Common myeloid progenitor, CD34-positive (primary cell): ENCODE data around the gene ETV6.

Experiments
- CTCF ChIA-PET: fragments of 350-600 bp; sonication (Branson Sonifier 250); formaldehyde crosslinking; loops from one replicate; lab custom pipeline; 2021; ENCODE audit warnings: antibody characterized with exemption; lab: Charles Lee
- POLR2A ChIA-PET: fragments of 350-600 bp; sonication (Branson Sonifier 250); formaldehyde crosslinking; loops from one replicate; lab custom pipeline; 2021; ENCODE audit warnings: antibody characterized with exemption; lab: Charles Lee
- DNase-seq, 3 donors: peaks; one replicate each; pipeline versions ENCODE4 v3.0.0 to v3.0.0-alpha.2; 2013
- H3K27ac ChIP-seq, 2 experiments: 1 replicate in 1 of 2; 2 replicates in 1 of 2; pipeline ENCODE4 v1.7.0; 2013; ENCODE audit warnings: inconsistent platforms in 2 of 2, low read length in 2 of 2, mild to moderate bottlenecking in 2 of 2, low read depth in 1 of 2, moderate library complexity in 1 of 2; ENCODE audit not compliant: severe bottlenecking in 2 of 2, insufficient read depth in 1 of 2, poor library complexity in 1 of 2
- H3K27me3 ChIP-seq, 5 experiments: replicated peaks in 2 of 5; 1 replicate in 3 of 5; 2 replicates in 2 of 5; pipeline versions ENCODE4 v1.6.1 to v1.7.0; 2013; ENCODE audit warnings: low read length in 4 of 5, mild to moderate bottlenecking in 2 of 5, moderate library complexity in 2 of 5, inconsistent platforms in 1 of 5; ENCODE audit not compliant: insufficient read depth in 5 of 5, control insufficient read depth in 4 of 5
- H3K36me3 ChIP-seq, 4 experiments: 1 replicate in 2 of 4; 2 replicates in 2 of 4; pipeline versions ENCODE4 v1.6.1 to v1.7.0; 2013; ENCODE audit warnings: low read length in 3 of 4, control low read depth in 1 of 4, mild to moderate bottlenecking in 1 of 4; ENCODE audit not compliant: control insufficient read depth in 4 of 4, insufficient read depth in 4 of 4
- H3K4me1 ChIP-seq, 4 experiments: 1 replicate in 3 of 4; 2 replicates in 1 of 4; pipeline versions ENCODE4 v1.6.1 to v1.7.1; 2013; ENCODE audit warnings: low read length in 3 of 4, mild to moderate bottlenecking in 3 of 4, control low read depth in 1 of 4, inconsistent platforms in 1 of 4, moderate library complexity in 1 of 4; ENCODE audit not compliant: control insufficient read depth in 4 of 4, insufficient read depth in 4 of 4; ENCODE audit errors: control extremely low read depth in 1 of 4
- H3K4me3 ChIP-seq, 7 experiments: 1 replicate in 4 of 7; 2 replicates in 3 of 7; pipeline versions ENCODE4 v1.5.1 to v1.7.0; 2013; ENCODE audit warnings: mild to moderate bottlenecking in 7 of 7, low read length in 6 of 7, moderate library complexity in 6 of 7, inconsistent platforms in 2 of 7, low read depth in 2 of 7, control low read depth in 1 of 7; ENCODE audit not compliant: insufficient read depth in 4 of 7, control insufficient read depth in 1 of 7; ENCODE audit errors: extremely low read depth in 1 of 7
- H3K9me3 ChIP-seq, 5 experiments: 1 replicate in 4 of 5; 2 replicates in 1 of 5; pipeline versions ENCODE4 v1.6.1 to v1.7.1; 2013; ENCODE audit warnings: low read length in 4 of 5, mild to moderate bottlenecking in 2 of 5, inconsistent platforms in 1 of 5, low read depth in 1 of 5, moderate library complexity in 1 of 5; ENCODE audit not compliant: control insufficient read depth in 4 of 5, insufficient read depth in 2 of 5; ENCODE audit errors: control extremely low read depth in 1 of 5
- whole genome bisulfite sequencing: methylation state at CpG from one replicate; pipeline ENCODE4 v1.1.5; 2013; ENCODE audit not compliant: insufficient coverage; 5-methylcytosine and 5-hydroxymethylcytosine counted together

The ETV6 gene

DNA sequence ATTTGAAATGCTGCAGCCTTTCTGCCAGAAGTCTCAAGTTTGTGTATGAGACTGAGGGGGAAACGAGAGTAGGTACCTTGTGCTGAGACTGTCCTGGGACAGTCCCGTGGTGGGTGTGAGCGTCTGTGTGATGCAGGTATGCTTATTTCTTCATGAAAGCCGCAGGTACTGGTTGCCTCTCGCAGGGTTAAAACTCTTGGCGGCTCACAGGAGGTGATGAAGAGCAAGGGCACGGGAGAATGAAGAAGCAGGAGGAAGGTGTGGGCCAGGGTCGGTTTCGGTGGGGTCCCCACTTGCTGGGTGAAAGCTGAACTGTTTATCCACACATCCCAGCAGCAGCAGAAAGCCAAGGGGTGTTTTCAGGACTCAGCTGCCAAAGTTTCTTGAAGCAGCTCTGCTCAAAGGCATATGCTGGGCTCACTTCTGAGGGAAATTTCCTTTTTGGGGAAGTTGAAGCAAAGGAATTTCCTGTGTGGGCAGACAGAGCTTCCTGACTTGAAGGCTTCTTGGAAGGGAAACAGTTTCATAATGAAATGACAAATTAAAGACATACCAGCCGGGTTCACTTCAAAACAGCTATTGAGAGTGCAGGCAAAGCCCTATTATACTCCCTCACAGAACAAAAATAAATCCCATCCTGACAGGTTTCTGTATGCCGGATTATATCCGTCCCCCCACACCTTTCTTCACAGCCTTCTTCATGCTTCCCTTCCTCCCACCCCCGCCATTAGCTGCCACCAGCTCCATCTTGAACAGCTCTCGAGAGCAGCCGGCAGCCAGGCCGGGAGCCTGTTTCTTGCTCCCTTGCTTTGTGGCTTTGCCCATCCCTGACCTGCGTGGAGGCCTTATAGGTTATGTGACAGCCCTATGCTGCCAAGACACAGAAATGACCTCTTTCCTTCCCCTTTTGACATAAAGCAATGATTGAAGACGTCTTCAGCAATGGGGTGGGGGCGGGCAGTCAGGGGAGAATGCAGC is 116.6 kb downstream of the ETV6 start:
- Histone ChIP-seq H3K4me1 (peaks cover 57 to 98% (median 94%) of the 10 kb centered on the region in 4 experiments), H3K4me3 (peak overlapping the region in 5 of 7 experiments; percentile 6 to 46 (median 30)), H3K9me3 (no peaks in the 10 kb centered on the region), H3K27ac (peak overlapping the region; percentile 60 to 73), H3K36me3 (peaks cover 12 to 65% (median 35%) of the 10 kb centered on the region in 4 experiments), H3K27me3 (no peaks in the 10 kb centered on the region)
- 9% methylated on average over 14 of the region's 19 CpGs for WGBS
- DNase-seq = peak; percentile 78 to 89 (median 86)
- ChIA-PET POLR2A (interaction anchor here (0.7 to 2.9 kb wide), 14 partner anchors 8 to 116 kb away, joined by 3 to 12 read pairs (median 4); partner anchors contain the start of gene ETV6), CTCF (interaction anchor here (0.6 to 6.8 kb wide), 13 partner anchors 9 to 267 kb away, joined by 3 to 66 read pairs (median 3); no protein-coding TSS in a partner anchor)

DNA sequence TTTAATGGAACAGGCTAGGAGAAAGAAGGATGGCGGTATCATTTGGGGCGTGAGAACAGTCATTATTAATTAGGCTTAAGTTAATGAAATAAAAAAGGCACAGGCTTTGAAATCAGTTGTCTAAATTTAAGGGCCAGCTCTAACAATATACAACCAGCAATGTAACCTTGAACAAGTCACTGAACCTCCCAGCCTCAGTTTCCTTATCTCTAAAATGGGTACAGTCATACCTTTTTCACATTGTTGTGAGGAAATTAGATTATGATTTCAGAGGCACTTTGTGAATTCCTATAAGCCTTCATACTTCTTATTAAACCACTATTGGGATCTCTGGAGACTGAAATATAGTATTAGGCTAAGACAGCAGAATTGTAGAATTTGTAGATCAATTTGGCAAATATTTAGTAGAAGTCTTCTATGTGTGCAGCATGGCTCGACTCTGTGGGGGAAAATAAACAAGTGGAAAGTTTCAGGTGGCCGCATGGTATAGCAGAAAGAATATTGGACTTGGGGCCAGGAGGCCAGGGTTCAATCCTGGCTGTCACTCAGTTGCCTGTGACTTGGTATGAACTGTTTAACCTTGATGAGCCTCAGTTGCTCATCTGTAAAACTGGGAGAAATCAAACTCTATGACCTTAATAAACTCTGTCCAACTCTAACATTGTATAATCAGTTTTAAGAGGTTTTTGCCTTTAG is 117.7 kb downstream of the ETV6 start:
- ChIA-PET CTCF (interaction anchor here (0.8 to 6.8 kb wide), 8 partner anchors 8 to 266 kb away, joined by 3 to 66 read pairs (median 5); no protein-coding TSS in a partner anchor), POLR2A (interaction anchor here (0.7 to 2.9 kb wide), 6 partner anchors 11 to 117 kb away, joined by 3 to 12 read pairs (median 5); partner anchors contain the start of gene ETV6)
- no peak for DNase-seq
- Histone ChIP-seq H3K27me3 (no peaks in the 10 kb centered on the region), H3K4me1 (peaks cover 59 to 100% (median 96%) of the 10 kb centered on the region in 4 experiments), H3K27ac (peak overlapping the region; percentile 60 to 73), H3K36me3 (peaks cover 7 to 67% (median 30%) of the 10 kb centered on the region in 4 experiments), H3K9me3 (no peaks in the 10 kb centered on the region), H3K4me3 (peak overlapping the region in 2 of 7 experiments; percentile 14 to 46)
- WGBS = 89% methylated on average over 3 of the region's 4 CpGs

DNA sequence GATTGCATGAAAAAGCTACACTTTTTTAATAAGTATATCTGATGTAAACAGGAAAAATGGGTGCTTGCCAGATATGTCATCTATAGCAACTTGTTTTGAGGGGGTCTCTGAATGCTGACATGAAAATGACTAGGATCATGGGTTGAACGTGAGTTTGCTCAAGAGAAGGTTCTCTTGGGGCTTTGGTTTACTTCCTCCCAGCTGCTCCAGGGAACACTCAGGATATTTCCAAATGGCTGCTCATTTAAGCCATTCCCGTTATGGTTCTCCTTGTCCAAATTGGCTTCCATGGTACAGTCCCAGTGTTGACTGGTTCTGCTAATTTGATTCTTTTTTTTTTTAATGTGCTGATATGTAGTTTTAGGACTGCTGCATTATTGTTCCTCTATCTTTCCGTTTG is 118.3 kb downstream of the ETV6 start:
- CTCF ChIA-PET = interaction anchor here (1.0 to 4.7 kb wide), 4 partner anchors 9 to 22 kb away, joined by 3 to 22 read pairs (median 4); no protein-coding TSS in a partner anchor
- H3K4me3 ChIP-seq = peak overlapping the region in 1 of 7 experiments; percentile 14
- peaks cover 56 to 100% (median 96%) of the 10 kb centered on the region in 4 experiments for H3K4me1 ChIP-seq
- H3K36me3 ChIP-seq = peaks cover 7 to 67% (median 27%) of the 10 kb centered on the region in 4 experiments
- WGBS = 67% methylated on average over 1 of the region's 3 CpGs
- POLR2A ChIA-PET = interaction anchor here (0.7 to 2.9 kb wide), 4 partner anchors 22 to 118 kb away, joined by 5 to 12 read pairs (median 6); partner anchors contain the start of gene ETV6
- H3K27me3 ChIP-seq = no peaks in the 10 kb centered on the region
- no peak for DNase-seq
- H3K9me3 ChIP-seq = no peaks in the 10 kb centered on the region
- H3K27ac ChIP-seq = peak overlapping the region in 1 of 2 experiments; percentile 81

DNA sequence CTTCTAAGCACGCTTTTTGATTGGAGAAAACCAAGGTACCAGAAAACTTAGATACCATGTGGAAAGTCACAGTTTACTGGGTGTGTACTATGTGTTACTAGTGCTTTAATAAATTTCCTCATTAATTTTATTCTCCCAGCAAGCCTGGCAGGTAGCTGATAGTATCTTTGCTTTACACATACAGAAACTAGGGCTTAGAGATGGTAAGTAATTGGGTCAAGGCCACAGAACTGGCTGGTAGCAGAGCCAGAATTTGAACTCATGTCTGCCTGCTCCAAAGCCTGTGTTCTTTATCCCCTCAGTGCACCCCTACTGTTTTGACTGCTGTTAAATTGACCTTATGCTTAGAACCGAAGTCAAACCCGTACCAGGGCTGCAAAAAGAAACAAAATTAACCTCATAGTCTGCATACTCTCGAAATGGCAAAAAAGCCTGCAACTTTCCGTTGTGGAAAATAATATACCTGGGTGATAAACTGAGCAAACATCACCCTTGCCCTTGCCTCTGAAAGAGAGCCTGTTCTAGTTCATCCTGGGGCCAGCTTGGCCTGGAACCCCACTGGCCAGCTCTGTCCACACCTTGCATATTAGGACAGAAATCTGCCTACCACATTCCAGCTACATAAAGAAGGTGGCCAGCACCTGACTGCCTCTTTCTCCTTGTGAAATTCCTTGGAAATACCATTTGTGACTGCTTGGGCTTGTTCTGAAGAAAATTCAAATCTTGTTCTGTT is 118.9 kb downstream of the ETV6 start:
- Histone ChIP-seq H3K4me1 (peaks cover 55 to 95% (median 93%) of the 10 kb centered on the region in 4 experiments), H3K27ac (peak overlapping the region; percentile 11 to 81), H3K9me3 (no peaks in the 10 kb centered on the region), H3K36me3 (peaks cover 7 to 61% (median 24%) of the 10 kb centered on the region in 4 experiments), H3K27me3 (no peaks in the 10 kb centered on the region), H3K4me3 (no peak overlapping the region)
- DNase-seq = no peak
- ChIA-PET POLR2A (interaction anchor here (2.1 kb wide), 1 partner anchor 29 kb away, joined by 5 read pairs; no protein-coding TSS in a partner anchor), CTCF (interaction anchor here (1.0 to 4.7 kb wide), 5 partner anchors 9 to 51 kb away, joined by 3 to 22 read pairs (median 3); no protein-coding TSS in a partner anchor)
- WGBS = 77% methylated on average over 2 of the region's 5 CpGs

DNA sequence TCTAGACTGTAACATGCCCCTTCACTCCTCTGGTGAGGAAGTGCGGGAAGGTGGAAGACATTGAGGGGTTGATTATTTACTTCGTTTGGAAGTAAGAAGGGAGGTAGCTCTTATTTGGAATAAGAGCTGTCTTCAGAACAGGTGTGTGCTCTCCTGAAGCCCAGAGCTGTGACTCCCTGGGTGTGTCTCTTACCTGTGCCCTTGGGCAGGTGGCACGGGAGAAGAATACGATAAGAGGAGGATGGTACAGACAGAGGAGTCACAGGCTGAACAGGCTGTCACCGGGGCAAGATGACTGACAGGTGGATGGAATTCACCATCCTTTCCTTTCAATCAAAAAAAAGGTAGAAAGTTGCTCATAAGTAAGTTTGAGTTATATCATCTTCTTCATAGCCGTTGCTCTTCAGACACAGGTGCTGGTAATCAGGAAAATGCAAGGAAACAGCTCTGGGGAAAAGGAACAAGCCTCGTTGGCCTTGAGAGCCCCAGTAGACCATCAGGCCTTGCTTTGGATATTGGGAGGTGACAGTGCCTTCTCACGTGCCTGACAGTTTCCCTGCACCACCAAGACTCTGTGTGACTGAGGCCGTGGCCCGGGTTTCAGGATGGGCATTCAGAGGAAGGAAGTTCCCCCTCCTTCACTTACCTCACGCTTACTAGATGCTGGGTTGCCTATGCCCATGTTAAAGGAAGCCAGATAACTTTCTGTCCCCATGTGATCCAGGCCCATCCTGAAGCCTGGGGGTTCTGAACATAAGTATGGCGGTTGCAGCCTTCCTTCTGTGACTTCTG is 120.4 kb downstream of the ETV6 start:
- peaks cover 0 to 56% (median 26%) of the 10 kb centered on the region in 4 experiments for H3K36me3 ChIP-seq
- no peaks in the 10 kb centered on the region for H3K27me3 ChIP-seq
- 41% methylated on average over 10 of the region's 12 CpGs for WGBS
- H3K9me3 ChIP-seq = no peaks in the 10 kb centered on the region
- ChIA-PET POLR2A (interaction anchor here (0.6 to 2.1 kb wide), 3 partner anchors 13 to 27 kb away, joined by 4 to 6 read pairs (median 5); no protein-coding TSS in a partner anchor), CTCF (interaction anchor here (0.9 to 4.7 kb wide), 4 partner anchors 10 to 50 kb away, joined by 3 to 22 read pairs (median 4); no protein-coding TSS in a partner anchor)
- peaks cover 54 to 95% (median 93%) of the 10 kb centered on the region in 4 experiments for H3K4me1 ChIP-seq
- peak overlapping the region; percentile 37 to 81 for H3K27ac ChIP-seq
- DNase-seq = peak in 2 of 3 donors; percentile 62 to 68
- peak overlapping the region in 1 of 7 experiments; percentile 17 for H3K4me3 ChIP-seq
